ENCODE data around the gene KIF16B.

- TF ChIP-seq, protein P1, sequence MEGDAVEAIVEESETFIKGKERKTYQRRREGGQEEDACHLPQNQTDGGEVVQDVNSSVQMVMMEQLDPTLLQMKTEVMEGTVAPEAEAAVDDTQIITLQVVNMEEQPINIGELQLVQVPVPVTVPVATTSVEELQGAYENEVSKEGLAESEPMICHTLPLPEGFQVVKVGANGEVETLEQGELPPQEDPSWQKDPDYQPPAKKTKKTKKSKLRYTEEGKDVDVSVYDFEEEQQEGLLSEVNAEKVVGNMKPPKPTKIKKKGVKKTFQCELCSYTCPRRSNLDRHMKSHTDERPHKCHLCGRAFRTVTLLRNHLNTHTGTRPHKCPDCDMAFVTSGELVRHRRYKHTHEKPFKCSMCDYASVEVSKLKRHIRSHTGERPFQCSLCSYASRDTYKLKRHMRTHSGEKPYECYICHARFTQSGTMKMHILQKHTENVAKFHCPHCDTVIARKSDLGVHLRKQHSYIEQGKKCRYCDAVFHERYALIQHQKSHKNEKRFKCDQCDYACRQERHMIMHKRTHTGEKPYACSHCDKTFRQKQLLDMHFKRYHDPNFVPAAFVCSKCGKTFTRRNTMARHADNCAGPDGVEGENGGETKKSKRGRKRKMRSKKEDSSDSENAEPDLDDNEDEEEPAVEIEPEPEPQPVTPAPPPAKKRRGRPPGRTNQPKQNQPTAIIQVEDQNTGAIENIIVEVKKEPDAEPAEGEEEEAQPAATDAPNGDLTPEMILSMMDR (IDR thresholded peaks at IDR 0.05; ENCODE audit: low read depth, low read length, missing input control): no peak
- TF ChIP-seq YY1 (IDR thresholded peaks at IDR 0.05) (no peak), RAD21 (IDR thresholded peaks at IDR 0.05) (no peak), JUND (IDR thresholded peaks at IDR 0.05) (no peak), MAX (IDR thresholded peaks at IDR 0.05) (no peak), EGR1 (IDR thresholded peaks at IDR 0.05; ENCODE audit: low read depth in 2 of 2) (no peak), TAF1 (conservative IDR thresholded peaks at IDR 0.05) (no peak), RXRA (IDR thresholded peaks at IDR 0.05) (no peak), GABPA (IDR thresholded peaks at IDR 0.05 in 1 of 2, conservative IDR thresholded peaks at IDR 0.05 in 1 of 2) (no peak), NR2F2 (IDR thresholded peaks at IDR 0.05) (no peak)
- TF ChIP-seq, protein P2, sequence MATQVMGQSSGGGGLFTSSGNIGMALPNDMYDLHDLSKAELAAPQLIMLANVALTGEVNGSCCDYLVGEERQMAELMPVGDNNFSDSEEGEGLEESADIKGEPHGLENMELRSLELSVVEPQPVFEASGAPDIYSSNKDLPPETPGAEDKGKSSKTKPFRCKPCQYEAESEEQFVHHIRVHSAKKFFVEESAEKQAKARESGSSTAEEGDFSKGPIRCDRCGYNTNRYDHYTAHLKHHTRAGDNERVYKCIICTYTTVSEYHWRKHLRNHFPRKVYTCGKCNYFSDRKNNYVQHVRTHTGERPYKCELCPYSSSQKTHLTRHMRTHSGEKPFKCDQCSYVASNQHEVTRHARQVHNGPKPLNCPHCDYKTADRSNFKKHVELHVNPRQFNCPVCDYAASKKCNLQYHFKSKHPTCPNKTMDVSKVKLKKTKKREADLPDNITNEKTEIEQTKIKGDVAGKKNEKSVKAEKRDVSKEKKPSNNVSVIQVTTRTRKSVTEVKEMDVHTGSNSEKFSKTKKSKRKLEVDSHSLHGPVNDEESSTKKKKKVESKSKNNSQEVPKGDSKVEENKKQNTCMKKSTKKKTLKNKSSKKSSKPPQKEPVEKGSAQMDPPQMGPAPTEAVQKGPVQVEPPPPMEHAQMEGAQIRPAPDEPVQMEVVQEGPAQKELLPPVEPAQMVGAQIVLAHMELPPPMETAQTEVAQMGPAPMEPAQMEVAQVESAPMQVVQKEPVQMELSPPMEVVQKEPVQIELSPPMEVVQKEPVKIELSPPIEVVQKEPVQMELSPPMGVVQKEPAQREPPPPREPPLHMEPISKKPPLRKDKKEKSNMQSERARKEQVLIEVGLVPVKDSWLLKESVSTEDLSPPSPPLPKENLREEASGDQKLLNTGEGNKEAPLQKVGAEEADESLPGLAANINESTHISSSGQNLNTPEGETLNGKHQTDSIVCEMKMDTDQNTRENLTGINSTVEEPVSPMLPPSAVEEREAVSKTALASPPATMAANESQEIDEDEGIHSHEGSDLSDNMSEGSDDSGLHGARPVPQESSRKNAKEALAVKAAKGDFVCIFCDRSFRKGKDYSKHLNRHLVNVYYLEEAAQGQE (IDR thresholded peaks at IDR 0.05): no peak
- TF ChIP-seq, protein P3, sequence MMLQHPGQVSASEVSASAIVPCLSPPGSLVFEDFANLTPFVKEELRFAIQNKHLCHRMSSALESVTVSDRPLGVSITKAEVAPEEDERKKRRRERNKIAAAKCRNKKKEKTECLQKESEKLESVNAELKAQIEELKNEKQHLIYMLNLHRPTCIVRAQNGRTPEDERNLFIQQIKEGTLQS (IDR thresholded peaks at IDR 0.05): no peak
Measured at GRCh38 chr20:16267526-16267925, 305.7 kb downstream of the KIF16B start.

All from liver (tissue), 3 donors.